BLaER1 treated with 17β-estradiol and CSF1 and Interleukin-3, amounts not matched to agents 10 nM and 100 nM (cell line): ENCODE measurements around the gene CABLES1.
"Not testable (repeated sequence)": the region's sequence is repeated elsewhere in the genome, so short reads cannot be mapped to it uniquely, and the experiment has no call there.

Source experiments
- H3K27ac ChIP-seq, 11 experiments: shearing (Covaris generic); formaldehyde crosslinking; 2 replicates each; pipeline ENCODE4 v1.8.1; 2022
- H3K27me3 ChIP-seq, 11 experiments: shearing (Covaris generic); formaldehyde crosslinking; 2 replicates each; pipeline ENCODE4 v1.8.1; 2022
- H3K36me3 ChIP-seq, 11 experiments: shearing (Covaris generic); formaldehyde crosslinking; 2 replicates each; pipeline ENCODE4 v1.8.1; 2022
- H3K4me1 ChIP-seq, 10 experiments: shearing (Covaris generic); formaldehyde crosslinking; 2 replicates each; pipeline ENCODE4 v1.8.1; 2022
- H3K4me2 ChIP-seq, 11 experiments: shearing (Covaris generic); formaldehyde crosslinking; 2 replicates each; pipeline ENCODE4 v1.8.1; 2022
- H3K4me3 ChIP-seq, 10 experiments: shearing (Covaris generic); formaldehyde crosslinking; 2 replicates each; pipeline ENCODE4 v1.8.1; 2022
- H3K9ac ChIP-seq, 11 experiments: shearing (Covaris generic); formaldehyde crosslinking; 2 replicates each; pipeline ENCODE4 v1.8.1; 2022
- H3K9me3 ChIP-seq, 11 experiments: shearing (Covaris generic); formaldehyde crosslinking; replicated peaks in 1 of 11; 2 replicates each; pipeline ENCODE4 v1.8.1; 2022
- H4K20me1 ChIP-seq, 11 experiments: shearing (Covaris generic); formaldehyde crosslinking; 2 replicates each; pipeline ENCODE4 v1.8.1; 2022
- Cebpa-rat ChIP-seq, 11 experiments: shearing (Covaris generic); IDR thresholded peaks; 2 replicates each; pipeline ENCODE4 v1.8.1; 2022

The CABLES1 gene

DNA sequence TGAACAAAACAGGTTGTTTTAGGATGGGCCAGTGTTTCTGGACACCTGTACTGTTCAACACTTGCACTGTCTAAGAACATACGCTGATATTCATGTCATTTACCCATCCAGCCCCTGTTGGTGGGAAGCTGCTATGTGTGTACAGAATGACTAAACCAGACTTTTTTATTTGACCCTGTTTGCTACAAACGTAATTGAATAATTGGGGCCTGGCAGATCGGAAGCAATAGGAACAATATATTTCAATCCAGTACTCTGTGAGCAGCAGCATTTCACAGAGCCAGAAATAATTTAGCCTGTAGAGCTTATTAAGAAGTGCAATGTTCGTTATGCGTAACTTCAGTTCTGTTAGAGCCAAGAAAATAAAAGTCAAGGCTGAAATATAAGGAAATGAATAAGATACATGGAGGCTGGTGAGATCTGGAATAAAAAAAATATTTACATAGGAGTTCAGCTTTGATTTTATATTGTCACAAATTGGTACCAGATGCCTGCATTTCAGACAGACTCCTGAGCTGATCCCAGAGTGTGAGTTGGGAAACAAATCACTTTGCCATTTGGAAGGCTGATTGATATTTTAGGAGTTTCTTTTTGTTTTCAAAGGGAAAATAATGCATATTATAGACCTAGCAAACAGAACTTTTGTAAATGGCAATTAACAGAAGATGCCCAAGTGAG, 19.7 kb downstream of the CABLES1 start:
- no peak for TF ChIP-seq Cebpa-rat (IDR thresholded peaks at IDR 0.05)
- H3K36me3 ChIP-seq = peaks cover 0 to 30% (median 0%) of the 10 kb centered on the region in 11 experiments; a peak in 4 of 22 replicates
- H3K9ac ChIP-seq = no peak overlapping the region
- H3K4me1 ChIP-seq = peaks cover 0 to 14% (median 6%) of the 10 kb centered on the region in 10 experiments; a peak in 7 of 20 replicates
- no peak overlapping the region for H3K27ac ChIP-seq
- peak overlapping the region in 5 of 11 experiments; percentile 6 to 39 (median 10); a peak in 5 of 22 replicates for H3K4me2 ChIP-seq
- peaks cover 0 to 100% (median 0%) of the 10 kb centered on the region in 11 experiments; a peak in 3 of 22 replicates for H4K20me1 ChIP-seq
- no peaks in the 10 kb centered on the region for H3K27me3 ChIP-seq
- peaks cover 0 to 20% (median 0%) of the 10 kb centered on the region in 11 experiments; a peak in 3 of 22 replicates for H3K9me3 ChIP-seq
- H3K4me3 ChIP-seq = no peak overlapping the region

DNA sequence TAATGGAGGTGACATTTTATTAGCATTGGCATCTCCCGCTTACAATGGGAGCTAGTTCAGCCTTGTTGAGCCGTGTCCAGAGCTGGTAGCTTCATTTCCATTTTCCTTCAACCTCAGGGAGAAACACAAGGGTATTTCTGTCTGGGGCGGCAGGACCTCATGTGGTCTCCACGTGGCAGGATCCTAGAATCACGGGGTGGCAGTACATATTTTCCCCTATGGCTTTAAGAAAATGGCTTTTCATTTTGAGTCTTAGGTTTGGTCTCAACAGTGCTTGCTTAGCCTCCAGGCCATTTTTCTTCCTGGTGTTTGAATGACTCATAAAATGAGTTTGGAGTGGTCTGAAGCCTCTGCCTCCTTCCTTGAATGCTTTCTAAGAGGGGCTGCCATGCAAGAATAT, 20.3 kb downstream of the CABLES1 start:
- peaks cover 0 to 14% (median 0%) of the 10 kb centered on the region in 11 experiments; a peak in 2 of 22 replicates for H3K9me3 ChIP-seq
- no peaks in the 10 kb centered on the region for H3K27me3 ChIP-seq
- peak overlapping the region in 5 of 11 experiments; percentile 6 to 39 (median 10); a peak in 5 of 22 replicates for H3K4me2 ChIP-seq
- H3K4me1 ChIP-seq = peaks cover 0 to 13% (median 6%) of the 10 kb centered on the region in 10 experiments; a peak in 7 of 20 replicates
- H3K9ac ChIP-seq = no peak overlapping the region
- peaks cover 0 to 24% (median 0%) of the 10 kb centered on the region in 11 experiments; a peak in 3 of 22 replicates for H3K36me3 ChIP-seq
- H4K20me1 ChIP-seq = peaks cover 0 to 99% (median 0%) of the 10 kb centered on the region in 11 experiments; a peak in 3 of 22 replicates
- no peak for TF ChIP-seq Cebpa-rat (IDR thresholded peaks at IDR 0.05)
- H3K27ac ChIP-seq = no peak overlapping the region
- no peak overlapping the region for H3K4me3 ChIP-seq

GRCh38 chr18:23156134-23156533, 20.8 kb downstream of the CABLES1 start:
- H4K20me1 ChIP-seq = peaks cover 0 to 99% (median 0%) of the 10 kb centered on the region in 11 experiments; a peak in 3 of 22 replicates
- 0 out of 22 replicates have a peak overlapping the region, but pooled peaks of 1 of the 11 experiments have one; percentile 21 for H3K4me2 ChIP-seq
- no peak overlapping the region for H3K9ac ChIP-seq
- peaks cover 0 to 22% (median 0%) of the 10 kb centered on the region in 11 experiments; a peak in 3 of 22 replicates for H3K36me3 ChIP-seq
- TF ChIP-seq Cebpa-rat (IDR thresholded peaks at IDR 0.05) = no peak
- no peaks in the 10 kb centered on the region for H3K27me3 ChIP-seq
- H3K4me3 ChIP-seq = no peak overlapping the region
- peaks cover 0 to 8% (median 0%) of the 10 kb centered on the region in 11 experiments; a peak in 1 of 22 replicates for H3K9me3 ChIP-seq
- no peak overlapping the region for H3K27ac ChIP-seq
- peaks cover 0 to 13% (median 6%) of the 10 kb centered on the region in 10 experiments; a peak in 7 of 20 replicates for H3K4me1 ChIP-seq

DNA sequence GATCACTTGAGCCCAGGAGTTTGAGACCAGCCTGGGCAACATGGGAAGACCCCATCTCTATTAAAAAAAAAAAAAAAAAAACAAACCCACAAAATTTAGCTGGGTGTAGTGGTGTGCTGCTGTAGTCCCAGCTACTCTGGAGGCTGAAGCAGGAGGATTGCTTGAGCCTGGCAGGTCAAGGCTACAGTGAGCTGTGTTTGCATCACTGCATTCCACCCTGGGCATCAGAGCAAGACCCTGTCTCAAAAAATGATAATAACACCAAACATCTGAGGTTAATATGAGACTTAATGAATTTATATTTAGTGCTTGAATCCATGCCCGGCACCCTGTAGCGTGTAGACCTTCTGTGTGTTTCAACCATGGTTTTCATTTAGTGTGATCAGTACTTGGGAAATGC, 22.8 kb downstream of the CABLES1 start:
- peaks cover 0 to 28% (median 0%) of the 10 kb centered on the region in 11 experiments; a peak in 3 of 22 replicates for H3K36me3 ChIP-seq
- H3K9ac ChIP-seq = no peak overlapping the region
- TF ChIP-seq Cebpa-rat (IDR thresholded peaks at IDR 0.05) = no peak
- no peak overlapping the region for H3K4me3 ChIP-seq
- H3K27ac ChIP-seq = no peak overlapping the region
- no peaks in the 10 kb centered on the region for H3K27me3 ChIP-seq
- no peaks in the 10 kb centered on the region for H3K9me3 ChIP-seq
- no peak overlapping the region for H3K4me2 ChIP-seq
- peaks cover 0 to 99% (median 0%) of the 10 kb centered on the region in 11 experiments; a peak in 3 of 22 replicates for H4K20me1 ChIP-seq
- H3K4me1 ChIP-seq = peaks cover 0 to 13% (median 6%) of the 10 kb centered on the region in 10 experiments; a peak in 7 of 20 replicates

GRCh38 chr18:23158884-23159283, 23.6 kb downstream of the CABLES1 start:
- not testable (repeated sequence) for H3K27me3 ChIP-seq, H3K27ac ChIP-seq, H3K9ac ChIP-seq, H3K4me3 ChIP-seq, H3K4me2 ChIP-seq, H3K9me3 ChIP-seq
- Histone ChIP-seq H3K36me3 (peaks cover 0 to 24% (median 0%) of the 10 kb centered on the region in 11 experiments; a peak in 3 of 22 replicates), H4K20me1 (peaks cover 0 to 99% (median 0%) of the 10 kb centered on the region in 11 experiments; a peak in 3 of 22 replicates), H3K4me1 (peaks cover 0 to 13% (median 6%) of the 10 kb centered on the region in 10 experiments; a peak in 7 of 20 replicates)

DNA sequence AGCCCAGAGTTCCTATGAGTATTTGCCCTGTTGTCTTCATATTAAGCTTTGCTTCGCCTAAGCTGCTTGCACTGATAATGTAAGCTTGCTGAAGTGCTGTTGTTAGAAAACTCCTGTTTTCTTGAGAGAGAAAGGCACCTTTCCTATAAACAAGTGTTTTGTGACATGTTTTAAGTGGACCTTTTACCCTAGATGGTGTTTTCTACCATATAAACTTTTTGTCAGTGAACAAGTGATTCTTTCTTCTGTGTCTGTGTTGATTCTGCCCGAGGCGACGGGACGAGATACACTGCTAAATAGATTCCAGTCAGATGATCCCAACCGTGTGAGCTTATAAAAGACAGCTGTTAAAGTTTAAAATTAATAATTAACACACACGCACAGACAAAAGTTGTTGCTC, 24.1 kb downstream of the CABLES1 start:
- no peaks in the 10 kb centered on the region for H3K9me3 ChIP-seq
- H3K27ac ChIP-seq = no peak overlapping the region
- no peaks in the 10 kb centered on the region for H3K27me3 ChIP-seq
- H3K4me3 ChIP-seq = no peak overlapping the region
- peaks cover 0 to 13% (median 6%) of the 10 kb centered on the region in 10 experiments; a peak in 7 of 20 replicates for H3K4me1 ChIP-seq
- H3K9ac ChIP-seq = no peak overlapping the region
- peaks cover 0 to 99% (median 0%) of the 10 kb centered on the region in 11 experiments; a peak in 4 of 22 replicates for H4K20me1 ChIP-seq
- H3K4me2 ChIP-seq = no peak overlapping the region
- H3K36me3 ChIP-seq = peaks cover 0 to 19% (median 0%) of the 10 kb centered on the region in 11 experiments; a peak in 3 of 22 replicates
- no peak for TF ChIP-seq Cebpa-rat (IDR thresholded peaks at IDR 0.05)

GRCh38 chr18:23162473-23162872, 27.2 kb downstream of the CABLES1 start:
- no peak overlapping the region for H3K27ac ChIP-seq
- H3K4me3 ChIP-seq = no peak overlapping the region
- H3K9me3 ChIP-seq = no peaks in the 10 kb centered on the region
- TF ChIP-seq Cebpa-rat (IDR thresholded peaks at IDR 0.05) = no peak
- H3K27me3 ChIP-seq = no peaks in the 10 kb centered on the region
- peaks cover 0 to 6% (median 0%) of the 10 kb centered on the region in 11 experiments; a peak in 2 of 22 replicates for H3K36me3 ChIP-seq
- H3K9ac ChIP-seq = no peak overlapping the region
- H3K4me1 ChIP-seq = peaks cover 0 to 13% (median 7%) of the 10 kb centered on the region in 10 experiments; a peak in 13 of 20 replicates
- no peak overlapping the region for H3K4me2 ChIP-seq
- peaks cover 0 to 99% (median 0%) of the 10 kb centered on the region in 11 experiments; a peak in 4 of 22 replicates for H4K20me1 ChIP-seq

DNA sequence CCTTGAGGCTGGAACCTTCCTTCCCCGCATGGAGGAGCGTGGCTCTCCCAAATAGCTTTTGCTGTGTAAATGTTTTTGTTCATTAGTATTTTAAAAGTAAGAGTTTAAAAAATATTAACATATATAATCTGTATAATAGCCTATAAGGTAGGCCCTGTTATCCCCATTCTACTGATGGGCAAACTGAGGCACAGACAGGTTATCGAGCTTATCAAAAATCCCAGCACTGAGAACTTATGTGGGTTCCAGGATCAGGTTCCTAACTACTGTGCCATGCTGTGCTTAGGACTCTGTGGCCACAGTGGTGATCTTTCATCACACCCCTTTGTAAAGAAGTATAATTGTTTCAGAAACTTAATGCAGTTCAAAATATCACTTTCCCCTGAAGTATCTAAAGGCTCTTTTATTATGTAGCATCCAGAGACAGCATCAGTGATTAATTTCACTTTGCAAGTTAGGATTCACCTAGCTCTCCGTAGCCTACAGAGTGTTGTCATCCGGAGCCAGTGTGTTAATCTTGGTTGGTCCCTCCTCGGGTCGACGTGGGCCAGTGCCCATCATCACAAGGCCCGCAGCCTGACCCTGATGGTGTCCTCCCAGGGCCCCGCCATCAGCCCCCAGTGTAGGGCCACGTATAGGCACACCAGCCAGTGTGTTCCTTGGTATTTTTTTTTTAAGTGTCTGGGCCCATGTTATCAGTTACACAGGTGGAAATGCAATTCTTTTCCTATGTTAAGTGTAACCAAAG, 28.7 kb downstream of the CABLES1 start:
- H3K27me3 ChIP-seq = no peaks in the 10 kb centered on the region
- H3K27ac ChIP-seq = no peak overlapping the region
- H4K20me1 ChIP-seq = peaks cover 0 to 98% (median 0%) of the 10 kb centered on the region in 11 experiments; a peak in 4 of 22 replicates
- H3K4me3 ChIP-seq = no peak overlapping the region
- no peak overlapping the region for H3K4me2 ChIP-seq
- H3K9ac ChIP-seq = no peak overlapping the region
- no peak for TF ChIP-seq Cebpa-rat (IDR thresholded peaks at IDR 0.05)
- peaks cover 0 to 13% (median 7%) of the 10 kb centered on the region in 10 experiments; a peak in 13 of 20 replicates for H3K4me1 ChIP-seq
- H3K9me3 ChIP-seq = no peaks in the 10 kb centered on the region
- H3K36me3 ChIP-seq = peaks cover 0 to 12% (median 0%) of the 10 kb centered on the region in 11 experiments; a peak in 3 of 22 replicates
